ENCODE measurements around the gene NRIP2.

NRIP2 gene

GRCh38 chr12:2785017-2785416 is 49.8 kb downstream of the NRIP2 start:
- no peak for DNase-seq (ENCODE audit: low read depth, low spot score)
- Histone ChIP-seq H3K9ac (ENCODE audit: insufficient read length, low read depth) (no peak overlapping the region), H3K27me3 (ENCODE audit: insufficient read depth, insufficient read length) (peaks cover 39% of the 10 kb centered on the region)

GRCh38 chr12:2783936-2784600 is 50.8 kb downstream of the NRIP2 start:
- H3K4me1 ChIP-seq (ENCODE audit: insufficient read depth, insufficient read length): peaks cover 3% of the 10 kb centered on the region
- peak; percentile 85 for DNase-seq (ENCODE audit: low read depth, low spot score)
- H3K27me3 ChIP-seq (ENCODE audit: insufficient read depth, insufficient read length): peaks cover 39% of the 10 kb centered on the region
- no peak overlapping the region for H3K4me3 ChIP-seq (ENCODE audit: insufficient read length, low read depth)
- no peak for TF ChIP-seq YY1 (IDR thresholded peaks at IDR 0.05; ENCODE audit: insufficient read depth, insufficient read length)
- no peak for TF ChIP-seq ZNF274 (IDR thresholded peaks at IDR 0.05; ENCODE audit: low read depth, low read length)
- no peak for TF ChIP-seq SUZ12 (IDR thresholded peaks at IDR 0.05; ENCODE audit: extremely low read depth, insufficient read depth, insufficient read length)
- H3K36me3 ChIP-seq (ENCODE audit: insufficient read depth, insufficient read length, low read length): no peaks in the 10 kb centered on the region
- H3K9me3 ChIP-seq (ENCODE audit: insufficient read depth, low read length): no peaks in the 10 kb centered on the region
- peak overlapping the region; percentile 46 for H3K9ac ChIP-seq (ENCODE audit: insufficient read length, low read depth)

More at GRCh38 chr12:2785017-2785416, 49.8 kb downstream of the NRIP2 start:
- Histone ChIP-seq H3K36me3 (ENCODE audit: insufficient read depth, insufficient read length, low read length) (no peaks in the 10 kb centered on the region), H3K4me1 (ENCODE audit: insufficient read depth, insufficient read length) (peaks cover 3% of the 10 kb centered on the region), H3K4me3 (ENCODE audit: insufficient read length, low read depth) (no peak overlapping the region), H3K9me3 (ENCODE audit: insufficient read depth, low read length) (no peaks in the 10 kb centered on the region)
- TF ChIP-seq ZNF274 (IDR thresholded peaks at IDR 0.05; ENCODE audit: low read depth, low read length) (no peak), SUZ12 (IDR thresholded peaks at IDR 0.05; ENCODE audit: extremely low read depth, insufficient read depth, insufficient read length) (no peak), YY1 (IDR thresholded peaks at IDR 0.05; ENCODE audit: insufficient read depth, insufficient read length) (no peak)

- Histone ChIP-seq H3K4me1 (ENCODE audit: insufficient read depth, insufficient read length) (peaks cover 2% of the 10 kb centered on the region), H3K9ac (ENCODE audit: insufficient read length, low read depth) (no peak overlapping the region), H3K9me3 (ENCODE audit: insufficient read depth, low read length) (no peaks in the 10 kb centered on the region), H3K4me3 (ENCODE audit: insufficient read length, low read depth) (no peak overlapping the region), H3K27me3 (ENCODE audit: insufficient read depth, insufficient read length) (peaks cover 33% of the 10 kb centered on the region), H3K36me3 (ENCODE audit: insufficient read depth, insufficient read length, low read length) (no peaks in the 10 kb centered on the region)
- DNase-seq (ENCODE audit: low read depth, low spot score): no peak
- TF ChIP-seq SUZ12 (IDR thresholded peaks at IDR 0.05; ENCODE audit: extremely low read depth, insufficient read depth, insufficient read length) (no peak), ZNF274 (IDR thresholded peaks at IDR 0.05; ENCODE audit: low read depth, low read length) (no peak), YY1 (IDR thresholded peaks at IDR 0.05; ENCODE audit: insufficient read depth, insufficient read length) (no peak)
Observed at GRCh38 chr12:2779281-2779680, 55.6 kb downstream of the NRIP2 start.

GRCh38 chr12:2776129-2776806 is 58.6 kb downstream of the NRIP2 start:
- Histone ChIP-seq H3K4me3 (ENCODE audit: insufficient read length, low read depth) (no peak overlapping the region), H3K4me1 (ENCODE audit: insufficient read depth, insufficient read length) (peaks cover 6% of the 10 kb centered on the region), H3K9ac (ENCODE audit: insufficient read length, low read depth) (no peak overlapping the region), H3K9me3 (ENCODE audit: insufficient read depth, low read length) (no peaks in the 10 kb centered on the region), H3K27me3 (ENCODE audit: insufficient read depth, insufficient read length) (peaks cover 10% of the 10 kb centered on the region), H3K36me3 (ENCODE audit: insufficient read depth, insufficient read length, low read length) (no peaks in the 10 kb centered on the region)
- no peak for DNase-seq (ENCODE audit: low read depth, low spot score)
- TF ChIP-seq ZNF274 (IDR thresholded peaks at IDR 0.05; ENCODE audit: low read depth, low read length) (no peak), YY1 (IDR thresholded peaks at IDR 0.05; ENCODE audit: insufficient read depth, insufficient read length) (no peak), SUZ12 (IDR thresholded peaks at IDR 0.05; ENCODE audit: extremely low read depth, insufficient read depth, insufficient read length) (no peak)

- peaks cover 10% of the 10 kb centered on the region for H3K27me3 ChIP-seq (ENCODE audit: insufficient read depth, insufficient read length)
- no peaks in the 10 kb centered on the region for H3K9me3 ChIP-seq (ENCODE audit: insufficient read depth, low read length)
- TF ChIP-seq SUZ12 (IDR thresholded peaks at IDR 0.05; ENCODE audit: extremely low read depth, insufficient read depth, insufficient read length) (no peak), ZNF274 (IDR thresholded peaks at IDR 0.05; ENCODE audit: low read depth, low read length) (no peak), YY1 (IDR thresholded peaks at IDR 0.05; ENCODE audit: insufficient read depth, insufficient read length) (no peak)
- H3K9ac ChIP-seq (ENCODE audit: insufficient read length, low read depth): no peak overlapping the region
- no peak for DNase-seq (ENCODE audit: low read depth, low spot score)
- H3K4me1 ChIP-seq (ENCODE audit: insufficient read depth, insufficient read length): peaks cover 6% of the 10 kb centered on the region
- no peak overlapping the region for H3K4me3 ChIP-seq (ENCODE audit: insufficient read length, low read depth)
- no peaks in the 10 kb centered on the region for H3K36me3 ChIP-seq (ENCODE audit: insufficient read depth, insufficient read length, low read length)
Observed at GRCh38 chr12:2775431-2775830, 59.4 kb downstream of the NRIP2 start.

Measured in NT2/D1 (cell line).